K562 (cell line): Measurements from ENCODE around the gene APOBEC3F. TPM values are rescaled to one million over a fixed set of nuclear protein-coding genes. Genes with fewer than 3 reads are reported as not detected.

ENCODE experiments used
- ATAC-seq: fragments of 200-7000 bp; cut with Tn5 transposase; 3 replicates; pipeline ENCODE4 v1.9.1; 2020; ENCODE audit warnings: moderate library complexity
- BruUV-seq: library from RNA; stranded (reverse); fragments of 400-500 nt; replicated peaks from 2 replicates; lab custom pipeline; 2021; lab: Mats Ljungman, UMichigan
- CTCF ChIA-PET: fragments of 300-600 bp; formaldehyde crosslinking; extraction: SDS; loops from one replicate; lab custom pipeline; 2021; ENCODE audit warnings: low intra/inter-chr PET ratio; lab: Yijun Ruan, JAX
- POLR2A ChIA-PET: fragments of 300-600, 350-650 bp; sonication (Branson Sonifier 250); formaldehyde crosslinking; extraction: SDS; loops from one replicate; lab custom pipeline; 2021; ENCODE audit warnings: antibody characterized with exemption, inconsistent platforms; lab: Yijun Ruan, JAX
- DNase-seq, 4 experiments: peaks; one replicate each; pipeline versions ENCODE4 v3.0.0 to v3.0.0-alpha.2; 2011 to 2018; ENCODE audit warnings: low spot score in 3 of 4, mixed read lengths in 3 of 4; ENCODE audit errors: extremely low read depth in 1 of 4
- FAIRE-seq: peaks from 2 replicates; lab custom pipeline; 2011; peaks lifted over from hg19 to GRCh38; lab: Jason Lieb, UNC
- H2AFZ ChIP-seq: 2 replicates; pipeline ENCODE4 v1.6.0; 2011; ENCODE audit warnings: low read depth, low read length, control low read depth, inconsistent platforms
- H3K27ac ChIP-seq: fragments of 200-600 bp; 3 replicates; pipeline ENCODE4 v1.8.0; 2011; ENCODE audit warnings: low read depth, mild to moderate bottlenecking, control low read depth, inconsistent platforms, low read length, moderate library complexity, mixed read lengths; ENCODE audit errors: extremely low read depth
- H3K27me3 ChIP-seq, 2 experiments: fragments of 300-600 bp in 1 of 2; 2 replicates in 1 of 2; 3 replicates in 1 of 2; pipeline versions ENCODE4 v1.6.0 to v1.8.0; 2011; ENCODE audit warnings: inconsistent platforms in 2 of 2, low read length in 2 of 2, mild to moderate bottlenecking in 1 of 2, mixed read lengths in 1 of 2, moderate library complexity in 1 of 2; ENCODE audit not compliant: control insufficient read depth in 2 of 2, insufficient read depth in 2 of 2
- H3K36me3 ChIP-seq: fragments of 300-600 bp; 3 replicates; pipeline ENCODE4 v1.8.0; 2011; ENCODE audit warnings: mild to moderate bottlenecking, low read length, inconsistent platforms; ENCODE audit not compliant: control insufficient read depth, insufficient read depth
- H3K4me1 ChIP-seq, 2 experiments: fragments of 200-600 bp in 1 of 2; replicated peaks in 1 of 2; 2 replicates in 1 of 2; 3 replicates in 1 of 2; pipeline versions ENCODE4 v1.5.1 to v1.8.0; 2011; ENCODE audit warnings: inconsistent platforms in 2 of 2, low read length in 2 of 2, mild to moderate bottlenecking in 1 of 2, mixed read lengths in 1 of 2, moderate library complexity in 1 of 2; ENCODE audit not compliant: control insufficient read depth in 2 of 2, insufficient read depth in 2 of 2
- H3K4me2 ChIP-seq: 2 replicates; pipeline ENCODE4 v1.6.1; 2011; ENCODE audit warnings: low read length, control low read depth, inconsistent platforms, mixed read lengths; ENCODE audit not compliant: insufficient read depth
- H3K4me3 ChIP-seq: fragments of 200-600 bp; sonication (generic), shearing (Covaris generic); 2 replicates; pipeline ENCODE4 v1.5.1; 2016; ENCODE audit warnings: control low read depth, inconsistent platforms
- H3K79me2 ChIP-seq: fragments of 200-600 bp; 3 replicates; pipeline ENCODE4 v1.8.0; 2011; ENCODE audit warnings: low read length, inconsistent platforms; ENCODE audit not compliant: control insufficient read depth, insufficient read depth
- H3K9ac ChIP-seq, 2 experiments: 2 replicates each; pipeline versions ENCODE4 v1.6.0 to v1.6.1; 2011; ENCODE audit warnings: low read depth in 2 of 2, low read length in 2 of 2, control low read depth in 1 of 2, inconsistent platforms in 1 of 2, mild to moderate bottlenecking in 1 of 2, mixed read lengths in 1 of 2; ENCODE audit not compliant: insufficient read depth in 1 of 2
- H3K9me1 ChIP-seq: one replicate; pipeline ENCODE4 v1.6.0; 2011; ENCODE audit warnings: inconsistent platforms, mild to moderate bottlenecking, low read length, moderate library complexity; ENCODE audit not compliant: control insufficient read depth, insufficient read depth
- H3K9me3 ChIP-seq: replicated peaks from 2 replicates; pipeline ENCODE4 v1.5.1; 2011; ENCODE audit warnings: low read depth, low read length, inconsistent platforms; ENCODE audit not compliant: control insufficient read depth, insufficient read depth
- H4K20me1 ChIP-seq: replicated peaks from 2 replicates; pipeline ENCODE4 v1.6.1; 2011; ENCODE audit warnings: low read length, inconsistent platforms, mixed read lengths; ENCODE audit not compliant: control insufficient read depth, insufficient read depth
- ADNP ChIP-seq: fragments of 200-800 bp; sonication (Bioruptor generic); IDR thresholded peaks from 2 replicates; pipeline ENCODE4 v1.6.1; 2016; ENCODE audit warnings: missing genetic modification characterization, missing compliant biosample characterization
- BCOR ChIP-seq: fragments of 450-650 bp; IDR thresholded peaks from 2 replicates; pipeline ENCODE4 v1.6.1; 2016
- CEBPB ChIP-seq: fragments of 450-650 bp; IDR thresholded peaks from 2 replicates; pipeline ENCODE4 v1.6.1; 2016; ENCODE audit warnings: missing genetic modification characterization, missing compliant biosample characterization
- KDM1A ChIP-seq, 2 experiments: fragments of 450-650 bp; IDR thresholded peaks; 2 replicates each; pipeline ENCODE4 v1.6.1; 2016; ENCODE audit warnings: mild to moderate bottlenecking in 2 of 2
- RBM25 ChIP-seq: fragments of 200-400 bp; formaldehyde crosslinking; IDR thresholded peaks from 2 replicates; pipeline ENCODE4 v1.6.1; 2018; ENCODE audit warnings: low read length, low read depth, moderate library complexity; ENCODE audit not compliant: severe bottlenecking
- YY1 ChIP-seq, 3 experiments: IDR thresholded peaks; 2 replicates each; pipeline ENCODE4 v1.6.1; 2011; ENCODE audit warnings: low read length in 2 of 3, mild to moderate bottlenecking in 2 of 3, moderate library complexity in 2 of 3, borderline replicate concordance in 1 of 3, control low read depth in 1 of 3, low read depth in 1 of 3; ENCODE audit not compliant: insufficient read depth in 3 of 3, insufficient replicate concordance in 2 of 3, control insufficient read depth in 1 of 3, insufficient read length in 1 of 3; ENCODE audit errors: extremely low read depth in 1 of 3
- ZFP36 ChIP-seq: fragments of 150-350 bp; IDR thresholded peaks from 2 replicates; pipeline ENCODE4 v1.6.1; 2018; ENCODE audit warnings: low read length, low read depth; ENCODE audit not compliant: partially characterized antibody
- WGBS: fragments of 100-300 bp; shearing (Covaris generic); methylation state at CpG from one replicate; pipeline ENCODE4 v1.1.6; 2016; ENCODE audit warnings: low coverage, mixed read lengths; ENCODE audit not compliant: insufficient coverage; ENCODE audit errors: missing lambda C conversion rate; 5-methylcytosine and 5-hydroxymethylcytosine counted together
- in situ Hi-C: fragments of 300-500 bp; cut with MboI; formaldehyde crosslinking; loops from 4 replicates; pipeline ENCODE4 v1.15.0; 2018; ENCODE audit warnings: inconsistent platforms, mixed read lengths
- intact Hi-C: fragments of 100-400 bp; cut with micrococcal nuclease; formaldehyde crosslinking; loops from 2 replicates; pipeline ENCODE4 v1.14.2; 2022
- polyA plus RNA-seq, 8 experiments: library from polyadenylated mRNA; depleted of rRNA in 4 of 8; stranded (reverse) in 5 of 8; unstranded in 3 of 8; fragments of >200 nt; fragmentation: Nextera tagmentation in 2 of 8; fragmentation: Illumina TruSeq in 1 of 8; extraction: Ambion mirVana in 2 of 8; extraction: Trizol in 1 of 8; gene quantifications; 2 replicates each; pipeline versions ENCODE4 v1.2.1 to v1.2.3, GENCODE V29; 2011 to 2014; ENCODE audit warnings: inconsistent platforms in 1 of 8, missing spikeins in 1 of 8
- total RNA-seq, 7 experiments: library from RNA; depleted of rRNA in 6 of 7; stranded (reverse); fragments of >200 nt in 6 of 7; fragmentation: Illumina TruSeq in 2 of 7; extraction: Trizol in 2 of 7; gene quantifications; 2 replicates each; pipeline versions ENCODE4 v1.2.1 to v1.2.3, GENCODE V29; 2011 to 2021; ENCODE audit warnings: low replicate concordance in 1 of 7

Gene APOBEC3F
- total and polyA plus RNA-seq, 9 of the 15 experiments (the other 6 are each of a cell fraction or from before 2014, with no cell fraction given): 1.1 to 3.3 (median 1.9) TPM

GRCh38 chr22:39095971-39096370 is 55.3 kb downstream of the APOBEC3F start:
- no peak overlapping the region for H3K27ac ChIP-seq
- H3K4me3 ChIP-seq: no peak overlapping the region
- TF ChIP-seq RBM25: peak; percentile 70
- no peak for TF ChIP-seq CEBPB (tag)
- TF ChIP-seq YY1 (IDR thresholded peaks at IDR 0.05; ENCODE audit: borderline replicate concordance in 1 of 3, control insufficient read depth in 1 of 3, extremely low read depth in 1 of 3, insufficient read depth in 3 of 3, insufficient read length in 1 of 3, insufficient replicate concordance in 2 of 3, low read depth in 1 of 3, low read length in 2 of 3): no peak
- TF ChIP-seq ZFP36: peak; percentile 60
- peak; percentile 67; the same call in 1 of the 2 replicates for TF ChIP-seq BCOR
- TF ChIP-seq KDM1A (IDR thresholded peaks at IDR 0.05): peak; percentile 14 to 29; a peak in 2 of 4 replicates
- 0 out of 2 replicates have a peak, but pooled peaks have one; percentile 22 for TF ChIP-seq ADNP (tag)
- H3K9me1 ChIP-seq: no peaks in the 10 kb centered on the region
- H3K9me3 ChIP-seq: no peaks in the 10 kb centered on the region
- H4K20me1 ChIP-seq: no peaks in the 10 kb centered on the region
- ATAC-seq (no peak), DNase-seq (no peak), FAIRE-seq (no peak)
- no peak overlapping the region for H2AFZ ChIP-seq
- ChIA-PET POLR2A (no interaction called here), CTCF (no interaction called here)
- H3K79me2 ChIP-seq: no peaks in the 10 kb centered on the region
- H3K4me1 ChIP-seq: peaks cover 6 to 15% of the 10 kb centered on the region in 2 experiments; a peak in 4 of 5 replicates
- H3K9ac ChIP-seq: no peak overlapping the region
- intact Hi-C loops: no loop called here
- no peaks in the 10 kb centered on the region for H3K36me3 ChIP-seq
- no peaks in the 10 kb centered on the region for H3K27me3 ChIP-seq
- no TSS peak for BruUV-seq
- WGBS: 50% methylated on average over 3 of the region's 3 CpGs
- no peak overlapping the region for H3K4me2 ChIP-seq
- in situ Hi-C loops: no loop called here
